ENCODE results near the gene MIEF1. TPM values are rescaled to one million over a fixed set of nuclear protein-coding genes. Genes with fewer than 3 reads are reported as not detected.

The MIEF1 gene
- total and polyA plus RNA-seq, 2 of the 8 experiments (the other 6 are each of a cell fraction or from before 2014, with no cell fraction given): 16.8 to 32.7 TPM

GRCh38 chr22:39527481-39527961, 25.4 kb downstream of the MIEF1 start:
- Histone ChIP-seq H2AFZ (ENCODE audit: low read length) (no peak overlapping the region), H3K27ac (ENCODE audit: low read depth, low read length) (no peak overlapping the region), H3K18ac (ENCODE audit: extremely low read depth, low read length) (no peak overlapping the region), H4K8ac (ENCODE audit: extremely low read depth, insufficient read depth, low read length) (no peak overlapping the region), H3K4me2 (ENCODE audit: insufficient read depth in 1 of 2, low read depth in 2 of 2, low read length in 2 of 2) (no peak overlapping the region), H3K23ac (ENCODE audit: insufficient read length) (no peak overlapping the region), H3K56ac (replicated peaks; ENCODE audit: insufficient read length, low read depth, low read length) (no peak overlapping the region), H3K14ac (ENCODE audit: insufficient read length) (no peak overlapping the region), H2BK5ac (ENCODE audit: low read depth, low read length) (no peak overlapping the region), H3K79me1 (ENCODE audit: low read depth, low read length) (peaks cover 3% of the 10 kb centered on the region; the same call in 1 of the 2 replicates), H3K36me3 (ENCODE audit: control insufficient read depth in 2 of 4, insufficient read depth in 4 of 4, low read length in 3 of 4) (peaks cover 16 to 27% (median 22%) of the 10 kb centered on the region in 4 experiments), H2BK20ac (ENCODE audit: low read length) (no peak overlapping the region), H4K20me1 (replicated peaks in 1 of 2; ENCODE audit: control insufficient read depth in 1 of 2, insufficient read depth in 2 of 2, low read length in 2 of 2) (peaks cover 31 to 55% of the 10 kb centered on the region in 2 experiments), H2BK15ac (ENCODE audit: low read length) (no peak overlapping the region), H2AK5ac (ENCODE audit: low read depth, low read length) (no peak overlapping the region), H3K79me2 (ENCODE audit: control insufficient read depth in 1 of 2, insufficient read depth in 2 of 2, low read length in 2 of 2) (peaks cover 0 to 23% of the 10 kb centered on the region in 2 experiments; a peak in 2 of 4 replicates), H3K4ac (replicated peaks; ENCODE audit: insufficient read length, low read depth, low read length) (no peak overlapping the region), H2BK120ac (replicated peaks; ENCODE audit: low read depth, low read length) (no peak overlapping the region), H2BK12ac (ENCODE audit: low read depth, low read length) (no peak overlapping the region), H4K5ac (ENCODE audit: insufficient read length, low read depth, low read length) (no peak overlapping the region), H3K4me1 (replicated peaks in 1 of 4; ENCODE audit: control insufficient read depth in 3 of 4, insufficient read depth in 4 of 4, low read length in 3 of 4) (peaks cover 4 to 24% (median 9%) of the 10 kb centered on the region in 4 experiments), H3K27me3 (replicated peaks in 1 of 4; ENCODE audit: control insufficient read depth in 3 of 4, extremely low read depth in 1 of 4, insufficient read depth in 3 of 4, low read length in 3 of 4) (no peaks in the 10 kb centered on the region), H3K4me3 (ENCODE audit: extremely low read depth in 1 of 4, insufficient read depth in 2 of 4, low read depth in 3 of 4, low read length in 4 of 4) (no peak overlapping the region), H3K23me2 (ENCODE audit: low read depth, low read length) (peaks cover 6% of the 10 kb centered on the region), H4K91ac (replicated peaks; ENCODE audit: insufficient read length, low read length) (no peak overlapping the region), H3K9ac (replicated peaks in 1 of 4; ENCODE audit: extremely low read depth in 1 of 4, low read depth in 3 of 4, low read length in 3 of 4) (no peak overlapping the region; a peak in 1 of 7 replicates), H3K9me3 (ENCODE audit: insufficient read depth in 2 of 2, low read depth in 1 of 2, low read length in 1 of 2) (no peaks in the 10 kb centered on the region)
- ChIA-PET POLR2A (ENCODE audit: partially characterized antibody) (interaction anchor here (1.0 to 8.9 kb wide), 6 partner anchors 7 to 185 kb away, joined by 3 to 72 read pairs (median 8); partner anchors contain the start of gene ATF4), CTCF (ENCODE audit: partially characterized antibody) (interaction anchor here (0.5 to 21.9 kb wide), 5 partner anchors 13 to 46 kb away, joined by 3 to 361 read pairs (median 23); partner anchors contain the start of gene MIEF1)
- WGBS, 2 experiments (ENCODE audit: extremely low coverage in 1 of 2, insufficient coverage in 1 of 2, insufficient read length in 1 of 2, insufficient replicate concordance in 2 of 2, low coverage in 1 of 2, low lambda C conversion rate in 2 of 2, missing lambda C conversion rate in 1 of 2): 83% methylated on average over 6 of the region's 6 CpGs; no CpG with 5 or more reads in 1 of the 2 experiments
- no peak for DNase-seq (ENCODE audit: low read depth in 1 of 2, low spot score in 2 of 2)
- TF ChIP-seq CEBPB (IDR thresholded peaks at IDR 0.05; ENCODE audit: low read depth, low read length) (0 out of 2 replicates have a peak, but pooled peaks have one; percentile 24), NRF1 (IDR thresholded peaks at IDR 0.05; ENCODE audit: low read depth, low read length) (no peak)
- FAIRE-seq: no peak
